ENCODE results near the gene FAM98A. TPM values are rescaled to one million over a fixed set of nuclear protein-coding genes. Genes with fewer than 3 reads are reported as not detected.

The FAM98A gene
- total RNA-seq, 1 experiment from 2014 or later, result 91.1 TPM

DNA sequence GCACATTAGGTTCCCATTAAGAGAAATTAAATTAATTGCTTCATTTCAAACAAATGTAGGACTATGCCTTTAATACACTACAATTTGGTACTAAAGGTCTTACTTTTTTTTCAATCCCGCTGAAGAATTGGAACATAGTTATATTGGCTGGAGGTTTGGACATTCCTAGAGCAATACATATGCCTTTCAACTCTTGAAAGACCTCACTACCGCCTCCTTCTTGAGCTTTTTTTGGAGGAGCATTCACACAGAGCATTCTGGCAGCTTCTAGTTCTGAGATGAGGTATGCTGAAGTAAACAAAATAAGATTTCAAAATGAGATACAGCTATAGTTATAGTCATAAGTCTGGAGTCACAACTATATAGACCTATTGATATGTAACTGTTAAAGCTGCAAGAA, 10.9 kb downstream of the FAM98A start:
- H3K9me3 Mint-ChIP-seq, result peaks cover 6% of the 10 kb centered on the region
- H3K4me3 Mint-ChIP-seq, result no peak overlapping the region
- TF ChIP-seq FOXP1 (CRISPR knock-in tag; IDR thresholded peaks at IDR 0.05; ENCODE audit: borderline replicate concordance) (no peak), MYBL2 (CRISPR knock-in tag; IDR thresholded peaks at IDR 0.05) (no peak)
- H3K36me3 Mint-ChIP-seq, result peaks cover 60% of the 10 kb centered on the region
- H3K27ac Mint-ChIP-seq, result no peak overlapping the region
- POLR2A ChIA-PET, result no interaction called here
- H3K27me3 Mint-ChIP-seq (ENCODE audit: low read depth), result no peaks in the 10 kb centered on the region
- DNase-seq (ENCODE audit: low spot score), result no peak
- no peak for ATAC-seq
- CTCF ChIA-PET, result interaction anchor here (3.0 kb wide), 1 partner anchor 11 kb away, joined by 8 read pairs; the partner anchor contains the start of gene FAM98A
- peaks cover 31% of the 10 kb centered on the region for H3K4me1 Mint-ChIP-seq

DNA sequence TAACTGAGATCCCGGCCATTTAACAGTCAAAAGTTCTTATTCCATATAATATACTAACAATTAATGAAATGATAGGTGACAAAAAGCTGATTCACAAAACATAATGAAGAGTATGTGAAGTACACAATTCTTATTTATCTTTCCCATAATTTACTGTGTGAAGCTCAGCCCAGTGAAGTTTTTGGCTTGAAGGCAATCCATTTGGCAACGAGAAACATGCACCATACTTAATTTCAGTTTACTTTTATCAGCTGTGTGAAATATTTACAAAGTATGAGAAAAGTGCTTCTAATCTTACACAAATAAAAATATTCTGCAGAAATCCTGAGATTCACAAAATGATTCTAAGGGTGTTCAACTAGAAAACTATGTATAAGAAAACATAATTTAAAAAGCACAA, 12.3 kb downstream of the FAM98A start:
- H3K4me3 Mint-ChIP-seq, result no peak overlapping the region
- CTCF ChIA-PET, result no interaction called here
- TF ChIP-seq CBFB (CRISPR knock-in tag; IDR thresholded peaks at IDR 0.05; ENCODE audit: low read depth) (no peak), JUN (CRISPR knock-in tag; IDR thresholded peaks at IDR 0.05) (no peak), ZNF138 (CRISPR knock-in tag; conservative IDR thresholded peaks at IDR 0.05) (no peak), JAZF1 (CRISPR knock-in tag; IDR thresholded peaks at IDR 0.05) (no peak)
- TF ChIP-seq, protein P1, sequence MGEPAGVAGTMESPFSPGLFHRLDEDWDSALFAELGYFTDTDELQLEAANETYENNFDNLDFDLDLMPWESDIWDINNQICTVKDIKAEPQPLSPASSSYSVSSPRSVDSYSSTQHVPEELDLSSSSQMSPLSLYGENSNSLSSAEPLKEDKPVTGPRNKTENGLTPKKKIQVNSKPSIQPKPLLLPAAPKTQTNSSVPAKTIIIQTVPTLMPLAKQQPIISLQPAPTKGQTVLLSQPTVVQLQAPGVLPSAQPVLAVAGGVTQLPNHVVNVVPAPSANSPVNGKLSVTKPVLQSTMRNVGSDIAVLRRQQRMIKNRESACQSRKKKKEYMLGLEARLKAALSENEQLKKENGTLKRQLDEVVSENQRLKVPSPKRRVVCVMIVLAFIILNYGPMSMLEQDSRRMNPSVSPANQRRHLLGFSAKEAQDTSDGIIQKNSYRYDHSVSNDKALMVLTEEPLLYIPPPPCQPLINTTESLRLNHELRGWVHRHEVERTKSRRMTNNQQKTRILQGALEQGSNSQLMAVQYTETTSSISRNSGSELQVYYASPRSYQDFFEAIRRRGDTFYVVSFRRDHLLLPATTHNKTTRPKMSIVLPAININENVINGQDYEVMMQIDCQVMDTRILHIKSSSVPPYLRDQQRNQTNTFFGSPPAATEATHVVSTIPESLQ (CRISPR knock-in tag; IDR thresholded peaks at IDR 0.05), result no peak
- POLR2A ChIA-PET, result no interaction called here
- H3K9me3 Mint-ChIP-seq, result peaks cover 6% of the 10 kb centered on the region
- H3K36me3 Mint-ChIP-seq, result peaks cover 48% of the 10 kb centered on the region
- DNase-seq (ENCODE audit: low spot score), result no peak
- no peak for ATAC-seq
- no peak overlapping the region for H3K27ac Mint-ChIP-seq
- H3K27me3 Mint-ChIP-seq (ENCODE audit: low read depth), result no peaks in the 10 kb centered on the region
- H3K4me1 Mint-ChIP-seq, result peaks cover 40% of the 10 kb centered on the region

DNA sequence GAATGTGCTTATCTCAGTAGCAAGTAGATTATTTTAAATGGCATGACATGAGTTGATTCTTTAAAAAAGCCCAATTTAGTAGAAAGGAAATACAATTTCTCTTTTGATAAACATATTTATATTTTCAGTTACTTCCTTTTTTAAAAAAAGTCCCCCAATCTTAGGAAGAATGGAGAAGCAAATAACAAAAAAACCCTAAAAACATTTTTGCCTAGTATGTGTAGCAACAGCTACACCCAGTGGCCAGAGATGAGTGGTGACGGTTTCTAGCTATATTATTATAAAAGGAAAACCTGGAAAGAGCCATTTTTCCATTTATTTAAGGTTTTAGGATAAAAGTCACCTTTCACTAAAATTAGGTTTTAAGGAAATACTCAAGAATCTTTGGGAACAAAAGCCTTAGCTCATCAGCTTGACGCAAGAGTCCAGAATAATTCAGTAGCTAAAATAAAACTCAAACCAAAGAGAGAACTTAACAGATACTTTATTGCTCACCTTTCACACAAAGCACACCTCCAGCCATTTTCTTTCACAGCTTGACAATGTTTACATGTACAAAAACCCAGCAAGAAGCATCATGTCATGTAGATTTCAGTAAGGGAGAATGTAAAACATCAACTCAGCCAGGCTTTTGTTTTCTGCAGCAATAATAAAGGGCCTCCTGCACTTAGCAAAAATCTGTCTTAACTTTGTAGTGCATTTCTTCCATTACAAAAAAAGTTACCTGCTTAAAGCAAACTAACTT, 15.7 kb downstream of the FAM98A start:
- POLR2A ChIA-PET, result no interaction called here
- Mint-ChIP-seq H3K27me3 (ENCODE audit: low read depth) (no peaks in the 10 kb centered on the region), H3K4me1 (peaks cover 52% of the 10 kb centered on the region), H3K9me3 (peaks cover 6% of the 10 kb centered on the region), H3K27ac (peak overlapping the region; percentile 95), H3K4me3 (peak overlapping the region; percentile 8), H3K36me3 (peaks cover 30% of the 10 kb centered on the region)
- CTCF ChIA-PET, result interaction anchor here (0.8 to 2.0 kb wide), 23 partner anchors 9 to 810 kb away, joined by 3 to 19 read pairs (median 5); partner anchors contain the start of genes FAM98A and RASGRP3
- DNase-seq (ENCODE audit: low spot score) (no peak), ATAC-seq (peak; percentile 82)
- TF ChIP-seq ZNF138 (CRISPR knock-in tag; conservative IDR thresholded peaks at IDR 0.05), result no peak
- TF ChIP-seq ETV6 (CRISPR knock-in tag; IDR thresholded peaks at IDR 0.05), result no peak
- TF ChIP-seq, protein P2, sequence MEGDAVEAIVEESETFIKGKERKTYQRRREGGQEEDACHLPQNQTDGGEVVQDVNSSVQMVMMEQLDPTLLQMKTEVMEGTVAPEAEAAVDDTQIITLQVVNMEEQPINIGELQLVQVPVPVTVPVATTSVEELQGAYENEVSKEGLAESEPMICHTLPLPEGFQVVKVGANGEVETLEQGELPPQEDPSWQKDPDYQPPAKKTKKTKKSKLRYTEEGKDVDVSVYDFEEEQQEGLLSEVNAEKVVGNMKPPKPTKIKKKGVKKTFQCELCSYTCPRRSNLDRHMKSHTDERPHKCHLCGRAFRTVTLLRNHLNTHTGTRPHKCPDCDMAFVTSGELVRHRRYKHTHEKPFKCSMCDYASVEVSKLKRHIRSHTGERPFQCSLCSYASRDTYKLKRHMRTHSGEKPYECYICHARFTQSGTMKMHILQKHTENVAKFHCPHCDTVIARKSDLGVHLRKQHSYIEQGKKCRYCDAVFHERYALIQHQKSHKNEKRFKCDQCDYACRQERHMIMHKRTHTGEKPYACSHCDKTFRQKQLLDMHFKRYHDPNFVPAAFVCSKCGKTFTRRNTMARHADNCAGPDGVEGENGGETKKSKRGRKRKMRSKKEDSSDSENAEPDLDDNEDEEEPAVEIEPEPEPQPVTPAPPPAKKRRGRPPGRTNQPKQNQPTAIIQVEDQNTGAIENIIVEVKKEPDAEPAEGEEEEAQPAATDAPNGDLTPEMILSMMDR (IDR thresholded peaks at IDR 0.05), result peak; percentile 53

DNA sequence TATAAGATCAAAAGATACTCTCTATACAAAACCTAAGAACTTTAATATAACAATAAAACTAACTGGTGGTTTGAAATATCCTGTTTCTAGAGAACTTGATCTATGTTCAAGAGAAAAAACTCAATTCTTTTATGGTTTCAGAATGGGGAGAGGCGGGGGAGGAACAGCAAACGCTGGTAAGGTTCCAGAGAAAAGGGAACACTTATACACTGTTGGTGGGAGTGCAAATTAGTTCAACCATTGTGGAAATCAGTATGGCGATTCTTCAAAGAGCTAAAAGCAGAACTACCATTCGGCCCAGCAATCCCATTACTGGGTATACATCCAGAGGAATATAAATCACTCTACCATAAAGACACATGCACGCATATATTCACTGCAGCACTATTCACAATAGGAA, 17.2 kb downstream of the FAM98A start:
- no peak for ATAC-seq

More for the DNA sequence above, 17.2 kb downstream of the FAM98A start:
- CTCF ChIA-PET, result interaction anchor here (1.9 kb wide), 1 partner anchor 141 kb away, joined by 19 read pairs; no protein-coding TSS in a partner anchor
- no peak for DNase-seq (ENCODE audit: low spot score)
- Mint-ChIP-seq H3K36me3 (peaks cover 21% of the 10 kb centered on the region), H3K27ac (peak overlapping the region; percentile 88), H3K4me1 (peaks cover 66% of the 10 kb centered on the region), H3K4me3 (no peak overlapping the region), H3K27me3 (ENCODE audit: low read depth) (no peaks in the 10 kb centered on the region), H3K9me3 (peaks cover 6% of the 10 kb centered on the region)
- POLR2A ChIA-PET, result no interaction called here
- TF ChIP-seq ATF1 (CRISPR knock-in tag; IDR thresholded peaks at IDR 0.05) (no peak), ZNF423 (CRISPR knock-in tag; IDR thresholded peaks at IDR 0.05) (no peak)
- TF ChIP-seq, protein P3, sequence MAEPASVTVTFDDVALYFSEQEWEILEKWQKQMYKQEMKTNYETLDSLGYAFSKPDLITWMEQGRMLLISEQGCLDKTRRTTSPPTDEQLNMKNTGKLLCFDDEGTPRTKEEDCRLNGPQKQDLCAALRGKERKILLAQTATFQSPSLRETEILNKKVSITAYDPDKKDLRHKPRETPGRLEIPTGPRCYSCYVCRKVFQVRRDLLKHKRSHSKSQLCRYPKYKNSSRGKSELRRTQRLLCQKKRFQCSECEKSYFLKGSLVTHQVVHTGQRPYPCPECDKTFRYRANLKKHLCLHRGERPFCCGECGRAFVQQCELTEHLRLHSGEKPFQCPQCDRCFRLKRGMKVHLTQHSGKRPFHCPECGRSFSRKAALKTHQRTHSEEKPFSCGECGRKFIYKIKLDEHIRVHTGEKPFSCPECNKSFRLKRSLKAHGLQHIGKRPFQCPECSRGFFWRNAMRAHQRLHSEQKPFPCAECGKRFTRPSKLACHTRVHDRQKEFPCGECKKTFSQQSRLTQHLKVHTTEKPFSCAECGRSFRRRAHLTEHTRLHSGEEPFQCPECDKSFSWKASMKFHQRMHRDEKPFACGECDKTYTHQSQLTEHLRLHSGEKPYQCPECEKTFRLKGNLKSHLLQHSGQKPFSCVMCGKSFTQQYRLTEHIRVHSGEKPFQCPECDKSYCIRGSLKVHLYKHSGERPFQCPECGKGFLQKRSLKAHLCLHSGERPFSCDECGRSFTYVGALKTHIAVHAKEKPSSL (CRISPR knock-in tag; conservative IDR thresholded peaks at IDR 0.05), result no peak
- TF ChIP-seq, protein P4, sequence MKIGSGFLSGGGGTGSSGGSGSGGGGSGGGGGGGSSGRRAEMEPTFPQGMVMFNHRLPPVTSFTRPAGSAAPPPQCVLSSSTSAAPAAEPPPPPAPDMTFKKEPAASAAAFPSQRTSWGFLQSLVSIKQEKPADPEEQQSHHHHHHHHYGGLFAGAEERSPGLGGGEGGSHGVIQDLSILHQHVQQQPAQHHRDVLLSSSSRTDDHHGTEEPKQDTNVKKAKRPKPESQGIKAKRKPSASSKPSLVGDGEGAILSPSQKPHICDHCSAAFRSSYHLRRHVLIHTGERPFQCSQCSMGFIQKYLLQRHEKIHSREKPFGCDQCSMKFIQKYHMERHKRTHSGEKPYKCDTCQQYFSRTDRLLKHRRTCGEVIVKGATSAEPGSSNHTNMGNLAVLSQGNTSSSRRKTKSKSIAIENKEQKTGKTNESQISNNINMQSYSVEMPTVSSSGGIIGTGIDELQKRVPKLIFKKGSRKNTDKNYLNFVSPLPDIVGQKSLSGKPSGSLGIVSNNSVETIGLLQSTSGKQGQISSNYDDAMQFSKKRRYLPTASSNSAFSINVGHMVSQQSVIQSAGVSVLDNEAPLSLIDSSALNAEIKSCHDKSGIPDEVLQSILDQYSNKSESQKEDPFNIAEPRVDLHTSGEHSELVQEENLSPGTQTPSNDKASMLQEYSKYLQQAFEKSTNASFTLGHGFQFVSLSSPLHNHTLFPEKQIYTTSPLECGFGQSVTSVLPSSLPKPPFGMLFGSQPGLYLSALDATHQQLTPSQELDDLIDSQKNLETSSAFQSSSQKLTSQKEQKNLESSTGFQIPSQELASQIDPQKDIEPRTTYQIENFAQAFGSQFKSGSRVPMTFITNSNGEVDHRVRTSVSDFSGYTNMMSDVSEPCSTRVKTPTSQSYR (CRISPR knock-in tag; IDR thresholded peaks at IDR 0.05), result no peak

All from WTC11 (cell line).